Ishikawa (cell line): ENCODE measurements around the gene TTLL13.

Experiments used
- CEBPB ChIP-seq: IDR thresholded peaks from 2 replicates; pipeline ENCODE4 v1.6.1; 2012
- EGR1 ChIP-seq: IDR thresholded peaks from 2 replicates; pipeline ENCODE4 v1.6.1; 2012
- EP300 ChIP-seq: IDR thresholded peaks from 2 replicates; pipeline ENCODE4 v1.6.1; 2012; ENCODE audit warnings: borderline replicate concordance
- FOXM1 ChIP-seq: IDR thresholded peaks from 2 replicates; pipeline ENCODE4 v1.6.1; 2012; ENCODE audit warnings: low read depth, borderline replicate concordance
- RAD21 ChIP-seq: IDR thresholded peaks from 2 replicates; pipeline ENCODE4 v1.6.1; 2012; ENCODE audit warnings: low read depth
- REST ChIP-seq: IDR thresholded peaks from 2 replicates; pipeline ENCODE4 v1.6.1; 2012; ENCODE audit warnings: low read depth, mild to moderate bottlenecking
- TAF1 ChIP-seq: IDR thresholded peaks from 2 replicates; pipeline ENCODE4 v1.6.1; 2012; ENCODE audit warnings: low read depth, mild to moderate bottlenecking
- TCF12 ChIP-seq: IDR thresholded peaks from 2 replicates; pipeline ENCODE4 v1.6.1; 2012; ENCODE audit warnings: low read depth
- TEAD4 ChIP-seq: IDR thresholded peaks from 2 replicates; pipeline ENCODE4 v1.6.1; 2012
- YY1 ChIP-seq: IDR thresholded peaks from 2 replicates; pipeline ENCODE4 v1.6.1; 2012; ENCODE audit warnings: low read depth

GRCh38 chr15:90241343-90242192 lies 7.8 kb upstream of the TTLL13 start:
- TF ChIP-seq TAF1 (no peak), EP300 (no peak), REST (no peak), YY1 (no peak), EGR1 (no peak), FOXM1 (no peak), TCF12 (no peak), RAD21 (no peak), CEBPB (no peak), TEAD4 (no peak)
